Cerebellar nuclear complex (tissue), 1 donor: ENCODE data around the gene COPB2.

Experiments
- DNase-seq, 2 experiments: peaks; one replicate each; lab custom pipeline; 2025; lab: John Stamatoyannopoulos, UW

The COPB2 gene

DNA sequence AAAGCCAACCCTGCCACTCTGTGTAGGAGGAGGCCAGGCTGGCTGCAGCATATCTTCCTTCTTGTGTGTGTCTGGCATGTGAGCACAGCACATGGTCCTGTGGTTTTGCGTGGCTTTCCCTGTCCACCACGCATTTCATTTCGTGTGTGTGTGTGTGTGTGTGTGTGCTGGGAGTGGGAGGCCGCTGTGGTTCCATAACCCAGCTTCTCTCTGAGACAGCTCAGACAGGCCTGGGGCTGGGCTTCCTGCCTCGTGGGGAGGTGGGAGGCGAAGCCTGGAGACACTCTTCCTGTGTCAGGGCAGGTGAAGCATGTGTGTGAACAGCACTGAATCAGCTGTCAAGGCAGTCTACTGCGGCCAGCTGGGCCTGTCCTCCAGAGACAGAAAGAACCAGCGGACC, 61.6 kb downstream of the COPB2 start:
- DNase-seq: no peak

DNA sequence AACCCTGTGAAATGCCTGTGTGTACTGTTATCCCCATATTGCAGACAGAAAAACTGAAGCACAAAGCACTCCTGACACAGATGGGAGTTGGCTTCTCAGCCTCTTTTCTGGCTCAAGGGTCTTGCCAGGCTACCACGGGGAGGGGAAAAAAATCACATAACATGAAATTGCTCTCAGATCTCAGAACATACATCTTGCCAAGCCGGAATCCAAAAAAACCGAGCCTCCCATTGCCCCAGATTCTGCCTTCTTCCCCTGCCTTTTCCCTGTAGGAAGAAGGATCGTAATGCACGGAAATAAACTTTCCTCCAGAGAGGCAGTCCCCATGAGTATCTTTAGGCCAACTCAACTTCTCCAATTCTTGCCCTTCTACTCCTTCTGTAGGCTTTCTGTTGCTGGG, 62.2 kb downstream of the COPB2 start:
- no peak for DNase-seq

DNA sequence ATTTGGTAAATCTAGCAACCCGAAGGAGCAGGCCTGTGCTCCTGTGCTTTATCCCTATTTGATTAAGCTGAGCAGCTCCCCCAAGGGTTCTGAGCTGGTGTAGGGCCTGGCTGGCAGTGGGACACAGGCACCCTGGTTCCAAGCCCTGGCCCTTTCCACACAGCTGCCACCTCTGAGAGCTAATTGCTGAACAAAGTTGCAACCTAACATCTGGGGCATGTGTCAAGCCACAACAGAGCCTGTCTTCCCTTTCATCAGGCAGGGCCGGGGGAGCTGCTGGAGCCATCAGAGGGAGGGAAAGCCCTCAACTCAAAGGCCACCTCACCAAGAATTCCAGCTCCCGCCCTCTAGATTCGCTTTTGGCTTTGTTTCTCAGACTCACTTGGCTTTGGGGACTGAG, 62.7 kb downstream of the COPB2 start:
- DNase-seq: no peak

GRCh38 chr3:139326131-139326530, 63.3 kb downstream of the COPB2 start:
- no peak for DNase-seq

DNA sequence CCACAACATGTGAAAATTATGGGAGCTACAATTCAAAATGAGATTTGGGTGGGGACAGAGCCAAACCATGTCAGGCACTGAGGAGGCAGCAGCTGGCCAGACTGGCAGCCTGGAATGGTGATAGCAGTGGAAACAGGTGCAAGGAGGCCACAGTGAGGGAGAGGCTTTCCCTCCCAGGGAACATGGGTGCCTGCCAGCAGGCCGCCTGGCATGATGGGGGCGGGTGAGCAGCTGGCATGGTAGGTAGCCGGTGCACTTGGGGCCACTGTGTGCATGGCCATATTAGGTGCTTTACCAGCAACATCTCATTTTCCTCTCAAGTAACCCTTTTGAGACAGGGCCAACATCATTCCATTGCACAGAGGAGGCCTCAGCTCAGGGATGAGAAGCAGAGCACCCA, 63.9 kb downstream of the COPB2 start:
- no peak for DNase-seq

- DNase-seq: no peak
Measured at GRCh38 chr3:139324456-139324855, 65.0 kb downstream of the COPB2 start.

DNA sequence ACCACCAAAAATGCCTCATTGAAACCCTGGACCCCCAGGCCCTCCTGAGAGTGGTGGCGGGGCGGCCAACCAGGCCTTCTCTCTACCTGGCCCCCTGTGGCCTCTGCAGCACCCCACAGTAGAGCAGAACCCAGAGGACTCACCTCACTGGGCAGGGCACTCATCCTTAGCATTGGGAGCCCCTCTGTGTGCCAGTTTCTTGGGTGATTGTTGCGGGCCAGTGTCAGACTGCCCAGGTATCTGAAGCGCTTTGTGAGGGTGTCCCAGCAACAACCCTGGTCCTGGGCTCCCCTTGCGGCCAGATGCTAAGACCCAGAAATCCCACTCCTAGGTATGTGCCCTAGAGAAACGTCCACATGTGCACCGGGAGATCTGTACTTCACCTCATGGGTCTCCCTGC, 66.3 kb downstream of the COPB2 start:
- DNase-seq: no peak

GRCh38 chr3:139322346-139322745, 67.1 kb downstream of the COPB2 start:
- DNase-seq: no peak

DNA sequence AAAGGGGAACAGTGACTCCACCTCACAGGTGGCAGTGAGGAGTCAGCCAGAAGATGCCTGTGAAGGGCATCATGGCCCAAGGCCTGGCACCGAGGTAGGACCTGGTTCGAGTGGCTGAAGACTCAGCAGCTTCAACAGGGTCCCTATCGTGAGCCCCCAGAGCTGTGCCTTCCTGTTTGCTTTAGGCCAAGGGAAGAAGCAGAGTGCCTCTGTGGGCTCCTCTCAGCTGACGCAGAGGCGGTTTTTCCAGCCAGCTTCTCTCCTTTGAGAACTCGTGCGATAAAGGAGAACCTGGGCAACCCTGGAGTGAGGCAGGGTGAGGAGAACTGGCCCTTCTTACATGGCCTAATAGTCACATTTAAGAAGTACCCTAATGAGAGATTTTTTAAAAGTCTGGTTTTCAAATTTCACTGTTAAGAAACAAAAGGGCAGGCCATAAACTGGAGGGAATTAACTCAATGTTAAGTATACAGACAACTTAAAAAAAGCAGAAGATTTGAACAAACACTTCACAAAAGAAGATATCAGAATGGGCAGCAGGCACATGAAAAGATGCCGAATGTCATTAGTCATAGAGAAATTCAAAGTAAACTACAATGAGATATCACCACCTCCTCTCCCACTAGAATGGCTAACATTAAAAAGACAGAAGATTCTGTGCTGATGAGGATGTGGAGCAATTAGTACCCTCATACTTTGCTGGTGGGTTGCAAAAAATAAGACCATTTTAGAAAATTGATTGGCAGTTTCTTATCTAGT, 68.7 kb downstream of the COPB2 start:
- DNase-seq: no peak

DNA sequence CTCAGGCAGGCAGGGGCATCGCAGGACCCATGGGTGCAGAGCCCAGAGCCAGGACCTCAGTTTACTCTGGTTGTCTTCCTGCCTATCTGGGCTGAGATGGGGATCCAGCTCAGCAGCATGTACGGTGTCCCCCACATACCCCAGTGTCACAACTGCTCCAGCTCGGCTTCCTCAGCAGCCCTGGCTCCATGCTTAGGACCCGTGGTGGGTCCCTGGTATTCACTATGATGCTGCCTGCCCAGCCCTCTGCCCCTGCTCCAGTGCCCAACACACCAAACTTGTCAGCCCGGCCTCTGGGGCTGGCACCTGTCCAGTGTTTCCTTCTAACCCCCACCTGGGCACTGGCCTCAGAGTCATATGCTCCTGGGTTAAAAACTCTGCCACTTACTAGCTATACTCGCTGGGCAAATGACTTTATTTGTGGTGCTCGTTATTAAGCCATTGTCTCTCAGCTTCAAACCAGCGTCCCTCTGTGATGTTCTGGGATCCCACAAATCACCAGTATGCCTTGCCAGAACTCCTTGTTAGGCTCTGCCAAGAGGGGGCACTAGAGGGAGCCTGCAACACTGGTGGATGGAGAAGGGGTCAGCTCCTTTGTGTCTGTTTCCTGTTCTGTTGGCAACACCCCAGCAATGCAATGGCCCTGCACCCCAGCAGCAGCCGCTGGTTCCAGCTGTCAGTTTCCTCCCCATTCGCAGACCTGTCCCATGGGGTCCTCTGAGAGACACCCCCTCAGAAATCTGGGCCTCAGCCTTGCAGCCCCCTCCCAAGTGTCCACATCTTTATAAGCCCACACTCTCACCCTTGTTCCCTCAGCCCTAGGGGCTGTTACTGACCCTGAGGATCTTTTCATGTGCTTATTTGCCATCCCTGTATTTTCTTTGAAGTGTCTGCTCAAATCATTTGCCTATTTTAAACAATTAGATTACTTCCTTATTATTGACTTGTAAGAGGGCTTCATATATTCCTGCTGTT, 69.7 kb downstream of the COPB2 start:
- no peak for DNase-seq

DNA sequence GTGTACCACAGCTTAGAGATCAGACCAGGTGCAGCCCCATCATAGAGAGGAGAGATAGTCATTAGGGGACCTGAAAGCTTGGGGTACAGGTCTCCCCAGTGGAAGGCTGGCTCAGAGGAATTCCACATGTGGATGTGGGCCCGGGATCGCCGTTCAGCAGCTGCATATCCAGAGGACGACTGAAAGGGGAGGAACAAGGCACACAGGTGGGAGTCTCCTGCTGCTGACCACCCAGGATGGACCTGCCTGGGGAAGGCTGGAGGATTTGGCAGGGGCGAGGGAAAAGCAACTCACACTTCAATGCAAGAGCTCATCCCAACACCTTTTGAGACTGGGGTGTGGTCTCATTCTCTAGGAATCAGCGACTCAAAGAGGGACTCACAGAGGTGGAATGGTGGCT, 70.6 kb downstream of the COPB2 start:
- DNase-seq: no peak

- no peak for DNase-seq
Measured at GRCh38 chr3:139318431-139318816, 71.0 kb downstream of the COPB2 start.

GRCh38 chr3:139317660-139318430, 71.6 kb downstream of the COPB2 start:
- DNase-seq: no peak

DNA sequence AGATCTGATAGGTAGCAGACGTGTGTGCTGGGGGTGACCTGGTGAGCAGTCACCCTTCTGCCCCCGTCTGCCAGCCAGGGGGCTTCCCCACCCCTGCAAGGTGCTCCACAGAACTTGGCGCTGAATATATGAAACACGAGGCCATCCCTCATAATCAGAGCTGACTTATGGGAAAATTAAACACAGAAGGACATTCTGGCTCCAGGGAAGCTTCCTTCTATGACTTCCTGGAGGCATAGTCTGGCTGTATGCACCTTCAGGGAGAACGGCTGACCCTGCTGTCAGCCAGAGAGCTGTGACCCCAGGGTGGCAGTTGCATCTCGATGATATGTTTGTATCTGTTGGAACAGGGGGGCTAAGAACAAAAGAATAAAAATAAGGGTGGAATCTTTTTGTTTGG, 72.2 kb downstream of the COPB2 start:
- DNase-seq: no peak

- DNase-seq: no peak
Measured at GRCh38 chr3:139313921-139314320, 75.5 kb downstream of the COPB2 start.

- no peak for DNase-seq
Measured at GRCh38 chr3:139312959-139313358, 76.5 kb downstream of the COPB2 start.

GRCh38 chr3:139312416-139312815, 77.0 kb downstream of the COPB2 start:
- DNase-seq: no peak

DNA sequence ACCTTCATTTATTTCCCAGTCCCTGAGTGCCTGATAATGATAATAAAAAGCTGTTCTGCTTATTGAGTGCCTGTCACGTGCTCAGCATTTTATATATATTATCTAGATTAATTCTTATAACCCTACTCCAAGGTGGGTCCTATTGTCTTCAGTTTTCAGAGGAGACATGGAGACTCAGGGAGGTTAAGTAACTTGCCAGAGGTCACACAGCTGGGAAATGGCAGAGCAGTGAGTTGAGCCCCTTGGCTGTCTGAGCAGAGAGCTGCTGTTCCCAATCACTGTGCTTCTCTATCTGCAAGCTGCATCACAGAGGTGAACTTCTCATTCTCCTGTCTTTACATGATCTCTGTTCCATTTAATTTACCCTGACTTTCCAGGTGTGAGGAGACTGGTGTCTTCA, 77.9 kb downstream of the COPB2 start:
- DNase-seq: no peak

DNA sequence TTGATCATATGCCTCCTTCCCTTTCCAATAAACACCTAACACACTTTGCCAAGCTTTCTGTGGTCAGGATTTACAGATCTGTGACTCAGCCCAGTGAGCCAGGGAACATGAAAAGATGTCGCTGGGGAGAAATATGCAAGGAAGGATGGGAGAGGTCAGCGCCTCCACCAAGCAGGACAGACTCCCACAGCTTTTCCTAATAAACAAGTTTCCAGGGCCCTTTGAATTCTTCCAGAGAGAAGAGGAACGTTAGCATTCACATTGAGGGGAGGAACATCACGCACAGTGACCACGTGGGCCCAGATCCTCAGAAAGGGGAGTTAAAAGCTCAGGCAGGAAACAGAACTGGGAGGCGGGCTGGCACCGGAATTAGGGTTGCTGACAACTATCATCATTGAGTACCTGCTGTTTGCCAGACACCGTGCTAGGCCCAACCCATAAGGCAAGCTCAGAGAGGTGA, 78.9 kb downstream of the COPB2 start:
- no peak for DNase-seq

GRCh38 chr3:139309880-139310279, 79.6 kb downstream of the COPB2 start:
- DNase-seq: no peak

DNA sequence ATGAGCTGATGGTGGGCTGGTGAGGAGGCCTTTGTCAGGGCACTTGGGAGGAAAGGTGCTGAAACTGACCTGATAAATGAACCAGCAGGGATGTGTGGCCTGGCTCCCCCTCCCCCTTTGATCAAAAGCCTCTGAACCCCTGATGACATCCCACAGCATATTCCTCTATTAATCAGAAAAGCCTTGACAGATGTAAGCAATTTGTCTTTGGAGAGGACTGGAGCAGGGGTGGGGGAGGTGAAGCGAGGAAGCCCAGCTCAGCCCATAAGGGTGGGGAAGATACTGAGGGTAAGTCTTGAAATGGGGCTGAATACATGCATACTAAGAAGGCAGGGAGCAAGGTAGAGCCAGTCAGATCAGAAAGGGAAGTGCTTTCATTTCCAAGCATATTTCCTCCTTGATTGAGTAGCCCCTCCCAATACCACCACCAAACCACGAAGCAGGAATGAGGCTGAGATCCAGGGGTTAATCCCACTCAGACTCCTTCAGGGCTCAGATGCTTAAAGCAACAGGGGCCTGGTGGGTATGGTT, 80.3 kb downstream of the COPB2 start:
- no peak for DNase-seq

- no peak for DNase-seq
Measured at GRCh38 chr3:139308560-139308959, 80.9 kb downstream of the COPB2 start.
